ENCODE measurements around the gene PPP6R2. TPM values are rescaled to one million over a fixed set of nuclear protein-coding genes. Genes with fewer than 3 reads are reported as not detected.
A peak's percentile ranks its signal among the peaks of the same experiment; 100 is the strongest.

Gene PPP6R2
- total and polyA plus RNA-seq, 10 donors: 23.6 to 76.2 (median 62.1) TPM

- 12 to 39% (median 31%) methylated on average over 5 of the region's 5 CpGs for WGBS, 5 donors
- peaks cover 0 to 29% (median 11%) of the 10 kb centered on the region in 6 donors for H3K36me3 ChIP-seq
- peak overlapping the region in 4 of 8 donors; percentile 17 to 57 (median 24) for H3K4me3 ChIP-seq
- intact Hi-C loops (cut with DNase I; ENCODE audit: low total_unique reads): no loop called here
- no peaks in the 10 kb centered on the region for H3K9me3 ChIP-seq
- TF ChIP-seq, protein P1, sequence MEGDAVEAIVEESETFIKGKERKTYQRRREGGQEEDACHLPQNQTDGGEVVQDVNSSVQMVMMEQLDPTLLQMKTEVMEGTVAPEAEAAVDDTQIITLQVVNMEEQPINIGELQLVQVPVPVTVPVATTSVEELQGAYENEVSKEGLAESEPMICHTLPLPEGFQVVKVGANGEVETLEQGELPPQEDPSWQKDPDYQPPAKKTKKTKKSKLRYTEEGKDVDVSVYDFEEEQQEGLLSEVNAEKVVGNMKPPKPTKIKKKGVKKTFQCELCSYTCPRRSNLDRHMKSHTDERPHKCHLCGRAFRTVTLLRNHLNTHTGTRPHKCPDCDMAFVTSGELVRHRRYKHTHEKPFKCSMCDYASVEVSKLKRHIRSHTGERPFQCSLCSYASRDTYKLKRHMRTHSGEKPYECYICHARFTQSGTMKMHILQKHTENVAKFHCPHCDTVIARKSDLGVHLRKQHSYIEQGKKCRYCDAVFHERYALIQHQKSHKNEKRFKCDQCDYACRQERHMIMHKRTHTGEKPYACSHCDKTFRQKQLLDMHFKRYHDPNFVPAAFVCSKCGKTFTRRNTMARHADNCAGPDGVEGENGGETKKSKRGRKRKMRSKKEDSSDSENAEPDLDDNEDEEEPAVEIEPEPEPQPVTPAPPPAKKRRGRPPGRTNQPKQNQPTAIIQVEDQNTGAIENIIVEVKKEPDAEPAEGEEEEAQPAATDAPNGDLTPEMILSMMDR (IDR thresholded peaks at IDR 0.05 in 8 of 11, conservative IDR thresholded peaks at IDR 0.05 in 3 of 11): no peak
- no peak for TF ChIP-seq POLR2A (IDR thresholded peaks at IDR 0.05)
- TF ChIP-seq POLR2AphosphoS5 (IDR thresholded peaks at IDR 0.05): no peak
- DNase-seq: no peak
- H3K4me1 ChIP-seq: peaks cover 62 to 100% (median 96%) of the 10 kb centered on the region in 6 donors
- H3K27me3 ChIP-seq (replicated peaks in 1 of 7): peaks cover 0 to 76% (median 7%) of the 10 kb centered on the region in 7 donors
- peak overlapping the region; percentile 15 to 96 (median 76) for H3K27ac ChIP-seq
Measured at GRCh38 chr22:50294319-50294656, 48.8 kb upstream of the PPP6R2 start.

GRCh38 chr22:50296658-50297490, 46.3 kb upstream of the PPP6R2 start:
- Histone ChIP-seq H3K27ac (peak overlapping the region; percentile 29 to 96 (median 81)), H3K4me3 (peak overlapping the region in 2 of 8 donors; percentile 11 to 32), H3K36me3 (peaks cover 0 to 11% (median 0%) of the 10 kb centered on the region in 6 donors), H3K27me3 (replicated peaks in 1 of 7) (peaks cover 0 to 69% (median 14%) of the 10 kb centered on the region in 7 donors), H3K9me3 (no peaks in the 10 kb centered on the region), H3K4me1 (peaks cover 74 to 100% (median 96%) of the 10 kb centered on the region in 6 donors)
- WGBS, 5 donors: 58 to 74% (median 66%) methylated on average over 18 to 29 of the region's 29 CpGs
- TF ChIP-seq, protein P1 (IDR thresholded peaks at IDR 0.05 in 8 of 11, conservative IDR thresholded peaks at IDR 0.05 in 3 of 11): no peak
- TF ChIP-seq POLR2A (IDR thresholded peaks at IDR 0.05) (no peak), POLR2AphosphoS5 (IDR thresholded peaks at IDR 0.05) (peak in 2 of 3 donors; percentile 27 to 54)
- intact Hi-C loops (cut with DNase I; ENCODE audit: low total_unique reads): no loop called here
- DNase-seq: no peak

GRCh38 chr22:50297510-50298265, 45.4 kb upstream of the PPP6R2 start:
- H3K27ac ChIP-seq: peak overlapping the region; percentile 29 to 96 (median 81)
- intact Hi-C loops (cut with DNase I; ENCODE audit: low total_unique reads): no loop called here
- peaks cover 0 to 7% (median 0%) of the 10 kb centered on the region in 6 donors for H3K36me3 ChIP-seq
- TF ChIP-seq POLR2AphosphoS5 (IDR thresholded peaks at IDR 0.05): peak in 1 of 3 donors; percentile 39
- TF ChIP-seq, protein P1 (IDR thresholded peaks at IDR 0.05 in 8 of 11, conservative IDR thresholded peaks at IDR 0.05 in 3 of 11): no peak
- no peak for TF ChIP-seq POLR2A (IDR thresholded peaks at IDR 0.05)
- H3K4me3 ChIP-seq: peak overlapping the region in 2 of 8 donors; percentile 11 to 32
- peaks cover 0 to 61% (median 10%) of the 10 kb centered on the region in 7 donors for H3K27me3 ChIP-seq (replicated peaks in 1 of 7)
- 73 to 85% (median 77%) methylated on average over 11 to 20 of the region's 20 CpGs for WGBS, 5 donors
- no peaks in the 10 kb centered on the region for H3K9me3 ChIP-seq
- peaks cover 75 to 100% (median 96%) of the 10 kb centered on the region in 6 donors for H3K4me1 ChIP-seq
- DNase-seq: no peak

Measured in spleen (tissue), 11 donors.